Neural cell (in vitro differentiated cells): ENCODE results near the gene MANEA.
"Not testable (repeated sequence)": the region's sequence is repeated elsewhere in the genome, so short reads cannot be mapped to it uniquely, and the experiment has no call there.

Experiments
- EP300 ChIP-seq: fragments of 450-650 bp; conservative IDR thresholded peaks from 2 replicates; pipeline ENCODE4 v1.6.1; 2014; ENCODE audit warnings: antibody characterized with exemption, mild to moderate bottlenecking, moderate library complexity; ENCODE audit not compliant: poor library complexity, severe bottlenecking
- EZH2 ChIP-seq: fragments of 200-600, 300-800 bp; shearing (Covaris generic), sonication (generic); IDR thresholded peaks from 2 replicates; pipeline ENCODE4 v1.6.1; 2014; ENCODE audit warnings: antibody characterized with exemption, low read length, borderline replicate concordance, mild to moderate bottlenecking; ENCODE audit not compliant: insufficient read depth, poor library complexity, severe bottlenecking
- MXI1 ChIP-seq: fragments of 450-650 bp; conservative IDR thresholded peaks from 2 replicates; pipeline ENCODE4 v1.6.1; 2014; ENCODE audit warnings: antibody characterized with exemption, mild to moderate bottlenecking; ENCODE audit not compliant: poor library complexity, severe bottlenecking
- POLR2AphosphoS5 ChIP-seq: IDR thresholded peaks from 2 replicates; pipeline ENCODE4 v1.6.1; 2012
- RAD21 ChIP-seq: fragments of 450-650 bp; conservative IDR thresholded peaks from 2 replicates; pipeline ENCODE4 v1.6.1; 2014; ENCODE audit warnings: antibody characterized with exemption, mild to moderate bottlenecking, moderate library complexity
- SMC3 ChIP-seq: fragments of 450-650 bp; conservative IDR thresholded peaks from 2 replicates; pipeline ENCODE4 v1.6.1; 2014; ENCODE audit warnings: antibody characterized with exemption, mild to moderate bottlenecking, moderate library complexity; ENCODE audit not compliant: poor library complexity
- TAF1 ChIP-seq: IDR thresholded peaks from 2 replicates; pipeline ENCODE4 v1.6.1; 2012; ENCODE audit warnings: low read depth
- TF ChIP-seq, protein P1 (sequence below): fragments of 450-650 bp; IDR thresholded peaks from 2 replicates; pipeline ENCODE4 v1.5.1; 2014; ENCODE audit warnings: antibody characterized with exemption, mild to moderate bottlenecking, moderate library complexity; ENCODE audit not compliant: poor library complexity, severe bottlenecking

GRCh38 chr6:95584226-95584625 lies 6.9 kb downstream of the MANEA start:
- TF ChIP-seq, protein P1, sequence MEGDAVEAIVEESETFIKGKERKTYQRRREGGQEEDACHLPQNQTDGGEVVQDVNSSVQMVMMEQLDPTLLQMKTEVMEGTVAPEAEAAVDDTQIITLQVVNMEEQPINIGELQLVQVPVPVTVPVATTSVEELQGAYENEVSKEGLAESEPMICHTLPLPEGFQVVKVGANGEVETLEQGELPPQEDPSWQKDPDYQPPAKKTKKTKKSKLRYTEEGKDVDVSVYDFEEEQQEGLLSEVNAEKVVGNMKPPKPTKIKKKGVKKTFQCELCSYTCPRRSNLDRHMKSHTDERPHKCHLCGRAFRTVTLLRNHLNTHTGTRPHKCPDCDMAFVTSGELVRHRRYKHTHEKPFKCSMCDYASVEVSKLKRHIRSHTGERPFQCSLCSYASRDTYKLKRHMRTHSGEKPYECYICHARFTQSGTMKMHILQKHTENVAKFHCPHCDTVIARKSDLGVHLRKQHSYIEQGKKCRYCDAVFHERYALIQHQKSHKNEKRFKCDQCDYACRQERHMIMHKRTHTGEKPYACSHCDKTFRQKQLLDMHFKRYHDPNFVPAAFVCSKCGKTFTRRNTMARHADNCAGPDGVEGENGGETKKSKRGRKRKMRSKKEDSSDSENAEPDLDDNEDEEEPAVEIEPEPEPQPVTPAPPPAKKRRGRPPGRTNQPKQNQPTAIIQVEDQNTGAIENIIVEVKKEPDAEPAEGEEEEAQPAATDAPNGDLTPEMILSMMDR = not testable (repeated sequence)
- TF ChIP-seq EZH2, TAF1, POLR2AphosphoS5, RAD21, MXI1, SMC3, EP300: not testable (repeated sequence)
